Suprapubic skin (tissue), 4 donors: ENCODE measurements around the gene LRRC4C. TPM values are rescaled to one million over a fixed set of nuclear protein-coding genes. Genes with fewer than 3 reads are reported as not detected.

ENCODE experiments used
- DNase-seq, 2 donors: peaks; one replicate each; pipeline ENCODE4 v3.0.0-alpha.2; 2019; ENCODE audit warnings: low spot score in 2 of 2
- H3K27ac ChIP-seq: fragments of 200-600 bp; sonication (generic); one replicate; pipeline ENCODE4 v1.5.1; 2019
- H3K27me3 ChIP-seq: fragments of 200-600 bp; sonication (generic); one replicate; pipeline ENCODE4 v1.5.1; 2019
- H3K36me3 ChIP-seq: fragments of 200-600 bp; sonication (generic); one replicate; pipeline ENCODE4 v1.5.1; 2019
- H3K4me1 ChIP-seq: fragments of 200-600 bp; sonication (generic); one replicate; pipeline ENCODE4 v1.5.1; 2019
- H3K4me3 ChIP-seq: fragments of 200-600 bp; sonication (generic); one replicate; pipeline ENCODE4 v1.5.1; 2019; ENCODE audit warnings: mild to moderate bottlenecking
- H3K9me3 ChIP-seq: fragments of 200-600 bp; sonication (generic); one replicate; pipeline ENCODE4 v1.5.1; 2019
- EP300 ChIP-seq: sonication (generic); formaldehyde crosslinking; IDR thresholded peaks from one replicate; pipeline ENCODE4 v1.6.1; 2017; ENCODE audit warnings: antibody characterized with exemption
- POLR2A ChIP-seq, 2 donors: fragments of 450-650 bp; IDR thresholded peaks; one replicate each; pipeline ENCODE4 v1.6.1; 2017; ENCODE audit warnings: antibody characterized with exemption in 2 of 2, mild to moderate bottlenecking in 2 of 2, moderate library complexity in 2 of 2
- POLR2AphosphoS5 ChIP-seq, 3 donors: sonication (generic); formaldehyde crosslinking; IDR thresholded peaks; one replicate each; pipeline ENCODE4 v1.6.1; 2017; ENCODE audit warnings: antibody characterized with exemption in 3 of 3
- WGBS: methylation state at CpG from one replicate; pipeline ENCODE4 v1.1.5; 2018; 5-methylcytosine and 5-hydroxymethylcytosine counted together
- total RNA-seq, 4 donors: library from RNA; depleted of rRNA; stranded (reverse); fragments of >200 nt; gene quantifications; one replicate each; pipeline ENCODE4 v1.1.0, GENCODE V29; 2016
- TF ChIP-seq, protein P1 (sequence below), 2 donors: fragments of 200-600 bp in 1 of 2; fragments of 450-650 bp in 1 of 2; sonication (generic) in 1 of 2; IDR thresholded peaks; one replicate each; pipeline ENCODE4 v1.5.1; 2016 to 2019; ENCODE audit warnings: antibody characterized with exemption in 2 of 2, mild to moderate bottlenecking in 1 of 2, moderate library complexity in 1 of 2

Gene LRRC4C
- total RNA-seq, 4 donors from 2014 or later: 0.19 to 1.1 (median 0.60) TPM; not detected in 1

DNA sequence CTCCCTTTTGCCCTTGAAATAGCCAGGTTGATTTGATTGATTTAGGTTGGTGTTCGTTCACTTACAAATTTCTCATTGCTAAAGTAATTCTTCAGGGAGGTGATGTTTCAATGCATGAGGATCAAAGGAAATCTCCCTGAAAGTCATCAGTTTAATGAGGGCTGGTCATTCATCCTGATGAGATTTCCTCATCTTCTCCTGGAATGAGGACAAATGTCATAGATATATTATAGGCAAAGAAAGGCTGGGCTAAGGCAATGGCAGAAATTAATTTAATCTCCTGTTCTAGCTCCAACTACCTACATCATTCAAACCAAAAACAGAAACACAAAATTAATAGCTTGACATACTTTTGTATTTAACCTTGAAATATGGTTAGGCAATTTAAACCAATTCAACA lies 1052.1 kb downstream of the LRRC4C start:
- H3K36me3 ChIP-seq: no peaks in the 10 kb centered on the region
- 75% methylated on average over 1 of the region's 1 CpG for WGBS
- H3K9me3 ChIP-seq: no peaks in the 10 kb centered on the region
- no peak for DNase-seq
- H3K27me3 ChIP-seq: no peaks in the 10 kb centered on the region
- no peak for TF ChIP-seq POLR2A (IDR thresholded peaks at IDR 0.05)
- no peak overlapping the region for H3K27ac ChIP-seq
- H3K4me1 ChIP-seq: no peaks in the 10 kb centered on the region
- H3K4me3 ChIP-seq: no peak overlapping the region

DNA sequence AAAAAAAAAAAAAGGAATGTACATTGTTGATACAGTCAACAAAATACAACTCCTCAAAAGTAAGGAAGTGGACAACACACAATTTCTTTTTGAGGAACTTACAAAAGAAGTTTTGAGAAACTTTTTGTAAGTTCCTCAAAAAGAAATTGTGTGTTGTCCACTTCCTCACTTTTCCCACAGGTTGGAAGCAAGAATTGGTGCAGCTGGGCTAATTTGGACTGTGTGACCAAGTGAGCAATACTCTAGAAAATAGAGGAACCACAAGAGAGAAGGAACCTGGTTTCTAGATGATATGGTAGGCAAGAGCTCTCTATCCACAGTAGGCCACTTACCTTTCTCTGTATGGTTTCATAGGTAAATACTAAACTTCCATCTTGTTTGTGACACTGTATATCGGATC lies 1053.8 kb downstream of the LRRC4C start:
- Histone ChIP-seq H3K27ac (no peak overlapping the region), H3K27me3 (no peaks in the 10 kb centered on the region), H3K4me3 (no peak overlapping the region), H3K9me3 (no peaks in the 10 kb centered on the region), H3K4me1 (no peaks in the 10 kb centered on the region), H3K36me3 (no peaks in the 10 kb centered on the region)
- DNase-seq: no peak
- TF ChIP-seq, protein P1, sequence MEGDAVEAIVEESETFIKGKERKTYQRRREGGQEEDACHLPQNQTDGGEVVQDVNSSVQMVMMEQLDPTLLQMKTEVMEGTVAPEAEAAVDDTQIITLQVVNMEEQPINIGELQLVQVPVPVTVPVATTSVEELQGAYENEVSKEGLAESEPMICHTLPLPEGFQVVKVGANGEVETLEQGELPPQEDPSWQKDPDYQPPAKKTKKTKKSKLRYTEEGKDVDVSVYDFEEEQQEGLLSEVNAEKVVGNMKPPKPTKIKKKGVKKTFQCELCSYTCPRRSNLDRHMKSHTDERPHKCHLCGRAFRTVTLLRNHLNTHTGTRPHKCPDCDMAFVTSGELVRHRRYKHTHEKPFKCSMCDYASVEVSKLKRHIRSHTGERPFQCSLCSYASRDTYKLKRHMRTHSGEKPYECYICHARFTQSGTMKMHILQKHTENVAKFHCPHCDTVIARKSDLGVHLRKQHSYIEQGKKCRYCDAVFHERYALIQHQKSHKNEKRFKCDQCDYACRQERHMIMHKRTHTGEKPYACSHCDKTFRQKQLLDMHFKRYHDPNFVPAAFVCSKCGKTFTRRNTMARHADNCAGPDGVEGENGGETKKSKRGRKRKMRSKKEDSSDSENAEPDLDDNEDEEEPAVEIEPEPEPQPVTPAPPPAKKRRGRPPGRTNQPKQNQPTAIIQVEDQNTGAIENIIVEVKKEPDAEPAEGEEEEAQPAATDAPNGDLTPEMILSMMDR (IDR thresholded peaks at IDR 0.05): no peak
- no peak for TF ChIP-seq EP300
- TF ChIP-seq POLR2AphosphoS5 (IDR thresholded peaks at IDR 0.05): no peak
- TF ChIP-seq POLR2A (IDR thresholded peaks at IDR 0.05): no peak
- WGBS: 89% methylated on average over 1 of the region's 1 CpG

DNA sequence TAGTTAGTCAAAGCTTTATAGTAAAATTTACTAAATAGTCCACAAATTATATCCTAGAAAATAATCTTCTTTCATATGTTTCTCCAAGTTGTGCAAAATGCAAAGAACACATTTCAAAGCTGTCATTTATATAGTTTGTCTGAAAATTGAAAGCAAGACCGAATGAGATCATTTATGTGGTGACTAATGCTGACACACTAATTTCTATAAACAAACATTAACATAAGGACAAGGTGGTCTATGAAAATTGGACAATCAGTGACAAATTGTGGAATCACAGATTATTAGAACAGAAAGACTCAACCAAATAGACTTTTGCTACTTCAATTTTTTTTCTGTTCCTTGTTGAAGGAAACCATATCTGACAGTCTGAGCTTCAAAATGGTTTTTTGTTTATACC lies 1056.1 kb downstream of the LRRC4C start:
- Histone ChIP-seq H3K36me3 (no peaks in the 10 kb centered on the region), H3K4me3 (no peak overlapping the region), H3K9me3 (no peaks in the 10 kb centered on the region), H3K4me1 (no peaks in the 10 kb centered on the region), H3K27me3 (no peaks in the 10 kb centered on the region), H3K27ac (no peak overlapping the region)
- 49% methylated on average over 1 of the region's 1 CpG for WGBS
- TF ChIP-seq EP300 (no peak), POLR2AphosphoS5 (IDR thresholded peaks at IDR 0.05) (no peak), POLR2A (IDR thresholded peaks at IDR 0.05) (no peak)
- TF ChIP-seq, protein P1 (IDR thresholded peaks at IDR 0.05): no peak
- no peak for DNase-seq

DNA sequence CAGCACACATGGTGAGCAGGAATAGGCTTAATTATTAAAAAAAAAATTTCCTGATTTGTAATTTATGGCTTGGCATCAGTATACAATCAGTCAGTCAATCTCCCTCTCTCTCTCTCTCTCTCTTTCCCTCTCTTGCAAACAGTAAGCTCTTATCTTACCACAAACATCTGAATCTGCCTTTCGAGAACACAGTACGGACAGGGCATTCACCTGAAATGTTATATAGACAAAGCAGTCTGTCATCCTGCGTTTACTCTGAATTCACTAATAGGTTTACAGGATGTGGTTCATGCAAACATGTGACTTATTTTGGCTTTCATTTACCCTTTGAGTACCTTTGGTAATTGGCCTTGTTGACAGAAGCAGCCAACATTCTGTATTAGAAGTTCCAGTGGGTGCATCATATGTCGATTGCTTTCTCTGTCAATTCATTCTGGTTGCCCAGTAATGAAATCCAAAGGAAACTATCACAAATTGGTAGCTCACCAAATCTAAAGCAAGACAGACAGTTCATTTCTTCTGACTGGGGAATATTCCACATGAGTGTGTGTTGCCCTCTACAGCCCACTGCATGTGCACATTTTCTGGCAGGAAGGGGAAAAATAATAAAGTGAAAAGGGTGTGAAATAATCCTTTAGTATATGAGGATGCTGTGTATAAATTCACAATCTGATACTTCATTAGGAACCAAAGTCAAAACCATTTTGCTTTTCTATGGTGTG lies 1058.2 kb downstream of the LRRC4C start:
- TF ChIP-seq, protein P1 (IDR thresholded peaks at IDR 0.05): no peak
- TF ChIP-seq EP300 (no peak), POLR2A (IDR thresholded peaks at IDR 0.05) (no peak), POLR2AphosphoS5 (IDR thresholded peaks at IDR 0.05) (no peak)
- no peaks in the 10 kb centered on the region for H3K36me3 ChIP-seq
- H3K4me1 ChIP-seq: no peaks in the 10 kb centered on the region
- WGBS: 29% methylated on average over 4 of the region's 4 CpGs
- H3K27me3 ChIP-seq: no peaks in the 10 kb centered on the region
- no peaks in the 10 kb centered on the region for H3K9me3 ChIP-seq
- H3K27ac ChIP-seq: no peak overlapping the region
- H3K4me3 ChIP-seq: no peak overlapping the region
- DNase-seq: no peak

DNA sequence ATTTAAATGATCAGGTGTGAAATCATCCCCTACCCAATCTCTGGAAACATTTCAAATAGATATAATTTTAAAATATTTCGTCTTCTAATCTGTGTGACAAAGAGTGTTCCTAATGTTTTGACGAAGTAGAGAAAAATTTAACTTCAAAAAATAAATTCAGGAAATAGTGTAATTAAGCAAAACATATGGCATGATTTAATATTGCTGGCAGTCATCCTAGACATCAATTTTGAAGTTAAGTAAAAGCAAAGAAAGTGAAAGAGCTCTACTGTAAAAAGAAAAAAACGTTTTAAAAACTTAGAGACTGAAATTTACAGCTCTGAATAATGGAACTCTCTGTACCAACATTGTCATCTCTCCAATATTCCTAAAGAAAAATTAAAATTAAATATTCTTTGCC lies 1062.3 kb downstream of the LRRC4C start:
- Histone ChIP-seq H3K27me3 (no peaks in the 10 kb centered on the region), H3K36me3 (no peaks in the 10 kb centered on the region), H3K27ac (no peak overlapping the region), H3K4me1 (no peaks in the 10 kb centered on the region), H3K4me3 (no peak overlapping the region), H3K9me3 (no peaks in the 10 kb centered on the region)
- DNase-seq: no peak
- no peak for TF ChIP-seq POLR2A (IDR thresholded peaks at IDR 0.05)
- TF ChIP-seq EP300: no peak
- TF ChIP-seq, protein P1 (IDR thresholded peaks at IDR 0.05): no peak
- no peak for TF ChIP-seq POLR2AphosphoS5 (IDR thresholded peaks at IDR 0.05)
- 16% methylated on average over 3 of the region's 3 CpGs for WGBS

DNA sequence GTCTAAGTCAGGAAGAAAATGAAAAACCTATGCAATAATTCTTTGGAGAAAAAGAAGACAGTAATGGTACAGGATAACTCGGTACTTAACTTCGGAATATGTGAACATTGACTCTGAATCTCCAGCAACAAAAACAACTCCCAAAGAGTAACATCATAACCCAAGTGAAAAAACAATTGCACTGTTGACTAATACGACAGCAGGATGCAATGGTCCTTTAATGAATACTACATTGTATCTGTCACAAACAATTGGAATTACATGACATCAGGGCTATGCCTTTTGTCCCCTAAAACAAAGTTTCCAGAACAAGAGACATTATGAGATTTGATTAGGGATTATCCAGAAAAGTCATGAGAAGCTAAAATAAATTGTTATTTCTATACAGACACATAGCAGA lies 1065.9 kb downstream of the LRRC4C start:
- TF ChIP-seq, protein P1 (IDR thresholded peaks at IDR 0.05): no peak
- no peak for TF ChIP-seq POLR2A (IDR thresholded peaks at IDR 0.05)
- no peak for TF ChIP-seq POLR2AphosphoS5 (IDR thresholded peaks at IDR 0.05)
- no peak for TF ChIP-seq EP300
- no peak overlapping the region for H3K27ac ChIP-seq
- no peaks in the 10 kb centered on the region for H3K9me3 ChIP-seq
- DNase-seq: no peak
- no peaks in the 10 kb centered on the region for H3K27me3 ChIP-seq
- H3K36me3 ChIP-seq: no peaks in the 10 kb centered on the region
- no peak overlapping the region for H3K4me3 ChIP-seq
- no peaks in the 10 kb centered on the region for H3K4me1 ChIP-seq
- WGBS: 77% methylated on average over 3 of the region's 3 CpGs
